Globus pallidus (tissue), 1 donor: Measurements from ENCODE around the gene CCNG1.

Source experiments
- DNase-seq: peaks from one replicate; pipeline ENCODE4 v3.0.0-alpha.2; 2015; ENCODE audit warnings: low spot score

The CCNG1 gene

DNA sequence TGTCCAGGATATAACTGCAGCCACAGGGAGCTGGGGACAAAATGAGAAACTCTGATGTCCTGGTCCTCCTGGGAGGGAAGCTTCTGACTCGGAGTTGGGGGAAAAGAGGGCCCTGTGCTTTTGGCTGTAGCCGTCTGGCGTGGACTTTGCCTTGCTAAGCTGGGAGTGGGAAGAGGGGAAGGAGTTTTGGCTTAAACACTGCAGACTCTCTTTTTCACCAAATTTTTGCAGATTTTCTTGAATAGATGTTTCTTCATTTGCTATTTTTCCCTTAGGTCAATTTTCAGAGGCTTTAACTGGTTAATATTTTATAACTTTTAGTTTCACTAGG lies 52.3 kb downstream of the CCNG1 start:
- no peak for DNase-seq
